NCI-H345 treated with DMSO at 0.1 percent for 48 hours (cell line): ENCODE measurements around the gene ITGA11.

Experiments
- DNase-seq: peaks from one replicate; lab custom pipeline; 2025; ENCODE audit not compliant: unreplicated experiment; lab: John Stamatoyannopoulos, UW

Gene ITGA11

GRCh38 chr15:68275165-68275746 lies 156.7 kb downstream of the ITGA11 start:
- no peak for DNase-seq

- DNase-seq = no peak
Measured at GRCh38 chr15:68274201-68274848, 157.6 kb downstream of the ITGA11 start.

DNA sequence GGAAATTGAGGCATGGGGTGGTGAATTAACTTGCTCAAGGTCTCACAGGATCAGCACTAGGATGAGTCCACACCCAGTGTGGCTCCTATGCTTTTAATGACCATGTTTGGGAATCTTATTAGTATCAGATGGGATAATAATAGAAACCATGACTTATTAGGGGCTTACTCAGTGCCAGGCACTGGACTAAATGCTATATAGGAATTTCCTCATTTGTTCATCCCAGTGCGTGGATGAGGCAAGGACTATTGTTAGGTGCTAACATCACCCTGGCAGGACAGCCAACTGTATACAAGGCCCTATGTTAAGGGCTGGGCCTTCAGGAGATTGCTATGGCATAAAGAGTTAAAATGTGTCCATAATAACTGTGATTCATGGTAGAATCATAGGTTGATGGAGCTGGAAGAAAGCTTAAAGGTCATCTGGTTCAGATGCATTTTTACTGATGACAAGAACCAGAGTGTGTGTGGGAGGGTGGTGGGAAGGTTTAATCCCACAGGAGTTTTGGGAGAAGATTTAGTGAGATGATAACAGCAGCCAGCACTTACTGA lies 159.2 kb downstream of the ITGA11 start:
- no peak for DNase-seq

DNA sequence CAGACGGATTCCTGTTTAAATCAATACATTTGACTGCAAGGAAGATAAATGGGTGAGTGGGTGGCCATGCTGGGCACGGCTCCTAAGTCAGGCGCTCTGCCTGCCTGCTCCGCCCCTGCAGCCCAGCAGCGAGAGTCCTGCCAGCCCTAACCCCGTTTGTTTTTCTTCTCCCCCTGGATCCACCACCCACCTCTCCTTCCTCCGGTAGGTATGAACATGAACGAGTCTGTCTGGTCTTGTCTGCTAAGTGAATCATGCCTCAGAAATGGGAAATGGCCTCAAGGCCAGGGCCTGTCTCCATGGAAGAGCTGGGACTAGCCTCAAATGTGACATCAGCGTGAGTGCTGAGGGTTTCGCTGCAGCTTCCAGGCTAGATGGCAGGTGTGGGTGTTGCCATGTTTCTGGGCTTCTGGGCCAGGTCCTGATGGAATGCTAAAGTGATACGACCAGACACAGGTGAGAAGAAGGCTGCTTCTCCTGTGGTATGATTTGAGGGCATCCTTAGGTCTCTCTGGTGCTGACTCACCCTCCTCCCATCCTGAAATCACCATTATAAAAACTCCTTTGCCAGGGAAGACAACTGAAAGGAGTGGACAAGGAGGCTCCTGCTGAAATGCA lies 160.0 kb downstream of the ITGA11 start:
- no peak for DNase-seq

- DNase-seq = no peak
Measured at GRCh38 chr15:68268405-68268804, 163.6 kb downstream of the ITGA11 start.

- no peak for DNase-seq
Measured at GRCh38 chr15:68265674-68266073, 166.3 kb downstream of the ITGA11 start.

- DNase-seq = no peak
Measured at GRCh38 chr15:68265081-68265480, 166.9 kb downstream of the ITGA11 start.

DNA sequence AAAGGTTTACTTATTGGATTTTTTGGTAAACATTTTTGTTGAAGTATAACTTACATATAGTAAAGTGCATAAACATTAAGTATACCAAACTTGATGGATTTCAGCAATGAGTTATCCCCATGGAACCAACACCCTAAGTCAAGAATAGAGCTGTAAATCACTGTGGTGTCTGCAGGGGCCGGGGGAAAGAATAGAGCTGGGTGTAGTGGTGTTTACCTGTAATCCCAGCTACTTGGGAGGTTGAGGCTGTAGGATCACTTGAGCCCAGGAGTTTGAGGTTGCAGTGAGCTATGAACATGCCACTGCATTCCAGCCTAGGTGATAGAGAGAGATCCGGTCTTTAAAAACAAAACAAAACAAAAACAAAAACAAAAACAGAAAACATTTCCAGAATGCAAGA lies 167.7 kb downstream of the ITGA11 start:
- no peak for DNase-seq

- DNase-seq = no peak
Measured at GRCh38 chr15:68262514-68263356, 169.2 kb downstream of the ITGA11 start.

DNA sequence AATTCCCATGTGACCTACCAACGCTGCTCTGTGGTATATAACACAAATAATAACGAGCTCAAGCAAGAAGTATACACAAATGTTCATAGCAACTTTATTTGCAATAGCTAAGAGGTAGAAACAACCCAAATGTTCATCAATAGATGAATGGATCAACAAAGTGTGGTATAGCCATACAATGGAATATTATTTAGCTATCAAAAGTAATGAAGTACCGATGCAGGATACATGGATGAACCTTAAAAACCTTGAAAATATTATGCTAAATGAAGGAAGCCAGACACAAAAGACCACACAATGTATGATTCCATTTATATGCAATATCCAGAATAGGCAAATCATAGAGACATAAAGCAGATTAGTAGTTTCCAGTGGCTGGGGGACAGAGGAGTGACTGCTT lies 170.0 kb downstream of the ITGA11 start:
- no peak for DNase-seq

GRCh38 chr15:68261241-68261640 lies 170.7 kb downstream of the ITGA11 start:
- DNase-seq = no peak

DNA sequence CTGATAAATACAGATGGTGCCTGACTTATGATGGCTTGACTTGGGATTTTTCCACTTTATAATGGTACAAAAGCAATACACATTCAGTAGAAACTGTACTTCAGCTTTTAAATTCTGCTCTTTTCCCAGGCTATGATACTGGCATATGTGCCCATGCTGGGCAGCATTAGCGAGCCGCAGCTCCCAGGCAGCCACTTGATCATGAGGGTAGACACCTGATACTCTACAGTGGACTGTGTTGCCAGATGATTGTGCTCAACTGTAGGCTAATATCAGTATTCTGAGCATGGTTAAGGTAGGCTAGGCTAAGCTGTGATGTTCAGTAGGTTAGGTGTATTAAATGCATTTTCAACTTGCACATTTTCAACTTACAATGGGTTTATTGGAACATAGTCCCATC lies 172.1 kb downstream of the ITGA11 start:
- DNase-seq = no peak

DNA sequence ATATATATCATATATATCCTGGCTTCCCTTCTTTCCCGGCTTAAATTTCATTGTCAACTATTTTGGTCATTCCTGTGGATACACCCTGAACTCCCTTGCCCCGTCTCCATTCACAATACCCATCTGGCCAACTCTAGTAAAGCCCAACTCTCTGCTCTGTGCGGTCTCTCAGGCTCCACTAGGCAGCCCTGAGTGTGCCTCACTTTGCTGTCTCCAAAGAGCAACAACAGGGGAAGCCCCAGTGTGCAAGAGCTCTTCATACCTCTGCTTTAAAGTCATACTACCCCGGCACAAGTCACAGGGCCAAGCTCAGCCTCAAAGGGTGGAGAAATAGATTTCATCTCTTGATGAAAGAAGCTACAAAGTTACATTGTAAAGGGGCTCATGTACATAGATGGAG lies 173.3 kb downstream of the ITGA11 start:
- DNase-seq = no peak

GRCh38 chr15:68256675-68257450 lies 175.1 kb downstream of the ITGA11 start:
- DNase-seq = no peak

GRCh38 chr15:68252925-68253534 lies 178.9 kb downstream of the ITGA11 start:
- peak; percentile 52 for DNase-seq

DNA sequence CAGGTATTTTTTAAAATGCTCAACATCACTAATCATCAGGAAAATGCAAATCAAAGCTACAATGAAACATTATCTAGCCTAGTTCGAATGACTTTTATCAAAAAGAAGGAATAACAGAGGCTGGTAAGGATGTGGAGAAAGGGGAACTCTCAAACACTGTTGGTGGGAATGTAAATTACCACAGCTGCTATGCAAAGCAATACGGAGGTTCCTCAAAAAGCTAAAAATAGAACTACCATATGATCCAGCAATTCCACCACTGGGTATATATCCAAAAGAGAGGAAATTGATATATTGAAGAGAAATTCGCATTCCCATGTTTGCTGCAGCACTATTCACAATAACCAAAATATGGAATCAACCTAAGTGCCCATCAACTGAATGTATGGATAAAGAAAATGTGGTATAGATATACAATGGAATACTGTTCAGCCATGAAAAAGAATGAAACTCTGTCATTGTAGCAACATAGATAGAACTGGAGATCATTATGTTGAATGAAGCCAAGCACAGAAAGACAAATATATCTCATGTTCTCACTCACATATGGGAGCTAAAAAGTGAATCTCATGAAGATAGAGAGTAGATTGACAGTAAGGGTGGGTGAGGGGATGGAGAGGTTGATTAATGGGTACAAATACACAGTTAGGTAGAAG lies 182.8 kb downstream of the ITGA11 start:
- no peak for DNase-seq
